ENCODE measurements around the gene DNAI2.

- TF ChIP-seq, protein P1, sequence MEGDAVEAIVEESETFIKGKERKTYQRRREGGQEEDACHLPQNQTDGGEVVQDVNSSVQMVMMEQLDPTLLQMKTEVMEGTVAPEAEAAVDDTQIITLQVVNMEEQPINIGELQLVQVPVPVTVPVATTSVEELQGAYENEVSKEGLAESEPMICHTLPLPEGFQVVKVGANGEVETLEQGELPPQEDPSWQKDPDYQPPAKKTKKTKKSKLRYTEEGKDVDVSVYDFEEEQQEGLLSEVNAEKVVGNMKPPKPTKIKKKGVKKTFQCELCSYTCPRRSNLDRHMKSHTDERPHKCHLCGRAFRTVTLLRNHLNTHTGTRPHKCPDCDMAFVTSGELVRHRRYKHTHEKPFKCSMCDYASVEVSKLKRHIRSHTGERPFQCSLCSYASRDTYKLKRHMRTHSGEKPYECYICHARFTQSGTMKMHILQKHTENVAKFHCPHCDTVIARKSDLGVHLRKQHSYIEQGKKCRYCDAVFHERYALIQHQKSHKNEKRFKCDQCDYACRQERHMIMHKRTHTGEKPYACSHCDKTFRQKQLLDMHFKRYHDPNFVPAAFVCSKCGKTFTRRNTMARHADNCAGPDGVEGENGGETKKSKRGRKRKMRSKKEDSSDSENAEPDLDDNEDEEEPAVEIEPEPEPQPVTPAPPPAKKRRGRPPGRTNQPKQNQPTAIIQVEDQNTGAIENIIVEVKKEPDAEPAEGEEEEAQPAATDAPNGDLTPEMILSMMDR (IDR thresholded peaks at IDR 0.05), result no peak
- no peak for TF ChIP-seq POLR2A (IDR thresholded peaks at IDR 0.05)
Measured at GRCh38 chr17:74314877-74315276, 40.8 kb downstream of the DNAI2 start.
